MM.1S (cell line): ENCODE data around the gene CBR3.

Experiments used
- DNase-seq: peaks from one replicate; pipeline ENCODE4 v3.0.0-alpha.2; 2015
- H2AFZ ChIP-seq: fragments of 300-600 bp; sonication (generic); 2 replicates; pipeline ENCODE4 v1.6.0; 2016; ENCODE audit warnings: antibody characterized with exemption, low read length
- H3F3A ChIP-seq: fragments of 300-600 bp; sonication (generic); 2 replicates; pipeline ENCODE4 v1.6.1; 2016; ENCODE audit warnings: mild to moderate bottlenecking, antibody characterized with exemption, low read length, moderate library complexity, mixed read lengths; ENCODE audit not compliant: insufficient read depth
- H3K27ac ChIP-seq: fragments of 300-600 bp; sonication (generic); 2 replicates; pipeline ENCODE4 v1.5.1; 2016; ENCODE audit warnings: mild to moderate bottlenecking, low read length
- H3K27me3 ChIP-seq: fragments of 300-600 bp; sonication (generic); replicated peaks from 2 replicates; pipeline ENCODE4 v1.6.0; 2016; ENCODE audit warnings: low read length; ENCODE audit not compliant: insufficient read depth
- H3K36me3 ChIP-seq: fragments of 300-600 bp; sonication (generic); replicated peaks from 2 replicates; pipeline ENCODE4 v1.6.1; 2016; ENCODE audit warnings: mild to moderate bottlenecking, low read length, mixed read lengths; ENCODE audit not compliant: insufficient read depth
- H3K4me1 ChIP-seq: fragments of 300-600 bp; sonication (generic); 2 replicates; pipeline ENCODE4 v1.6.1; 2016; ENCODE audit warnings: low read length, mixed read lengths
- H3K4me2 ChIP-seq: fragments of 300-600 bp; sonication (generic); 2 replicates; pipeline ENCODE4 v1.6.0; 2016; ENCODE audit warnings: low read depth, low read length
- H3K4me3 ChIP-seq: fragments of 300-600 bp; sonication (generic); 2 replicates; pipeline ENCODE4 v1.5.1; 2016; ENCODE audit warnings: low read length, mixed read lengths
- H3K79me2 ChIP-seq: fragments of 300-600 bp; sonication (generic); 2 replicates; pipeline ENCODE4 v1.6.1; 2016; ENCODE audit warnings: mixed run types, low read length, mixed read lengths
- H3K9ac ChIP-seq: fragments of 300-600 bp; sonication (generic); 2 replicates; pipeline ENCODE4 v1.6.1; 2016; ENCODE audit warnings: low read length, mixed read lengths
- H3K9me2 ChIP-seq: fragments of 300-600 bp; sonication (generic); replicated peaks from 2 replicates; pipeline ENCODE4 v1.6.1; 2016; ENCODE audit warnings: mild to moderate bottlenecking, low read length, mixed read lengths; ENCODE audit not compliant: insufficient read depth
- H3K9me3 ChIP-seq: fragments of 300-600 bp; sonication (generic); replicated peaks from 2 replicates; pipeline ENCODE4 v1.6.1; 2016; ENCODE audit warnings: mild to moderate bottlenecking, low read length, mixed read lengths; ENCODE audit not compliant: insufficient read depth
- H4K20me1 ChIP-seq: fragments of 300-600 bp; sonication (generic); 2 replicates; pipeline ENCODE4 v1.6.1; 2016; ENCODE audit warnings: mild to moderate bottlenecking, low read length, moderate library complexity, mixed read lengths; ENCODE audit not compliant: insufficient read depth
- EZH2 ChIP-seq: fragments of 300-600 bp; sonication (generic); optimal IDR thresholded peaks from 2 replicates; pipeline ENCODE3; 2017; ENCODE audit warnings: low read depth, mild to moderate bottlenecking, antibody characterized with exemption, low read length, mixed read lengths
- EZH2phosphoT487 ChIP-seq: fragments of 300-600 bp; sonication (generic); IDR thresholded peaks from 2 replicates; pipeline ENCODE4 v1.6.1; 2018; ENCODE audit warnings: antibody characterized with exemption, low read length
- TF ChIP-seq, protein P1 (sequence below): fragments of 300-600 bp; sonication (generic); IDR thresholded peaks from 2 replicates; pipeline ENCODE4 v1.5.1; 2016; ENCODE audit warnings: antibody characterized with exemption, low read length, mixed read lengths

Gene CBR3

DNA sequence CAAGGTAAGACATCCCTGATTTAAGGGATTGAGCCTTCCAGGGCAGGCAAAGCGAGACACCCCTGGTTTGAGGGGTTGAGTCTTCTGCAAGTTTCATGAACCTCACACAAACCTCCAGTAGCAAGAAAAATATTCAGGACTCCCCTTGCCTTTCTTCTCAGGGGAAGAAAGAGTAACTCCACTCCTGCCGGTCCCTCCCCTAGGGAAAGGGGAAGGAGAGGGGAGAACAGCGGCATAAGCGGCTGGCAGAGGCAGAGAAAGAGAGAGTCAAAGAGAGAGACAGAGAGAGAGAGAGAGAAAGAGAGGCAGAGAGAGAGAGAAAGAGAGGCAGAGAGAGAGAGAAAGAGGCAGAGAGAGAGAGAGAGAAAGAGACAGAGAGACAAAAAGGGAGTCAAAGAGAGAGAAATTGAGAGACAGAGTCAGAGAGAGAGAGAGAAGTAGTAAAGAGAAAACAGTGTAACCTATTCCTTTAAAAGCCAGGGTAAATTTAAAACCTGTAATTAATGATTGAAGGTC lies 29.5 kb upstream of the CBR3 start:
- TF ChIP-seq EZH2phosphoT487 (no peak), EZH2 (no peak)
- TF ChIP-seq, protein P1, sequence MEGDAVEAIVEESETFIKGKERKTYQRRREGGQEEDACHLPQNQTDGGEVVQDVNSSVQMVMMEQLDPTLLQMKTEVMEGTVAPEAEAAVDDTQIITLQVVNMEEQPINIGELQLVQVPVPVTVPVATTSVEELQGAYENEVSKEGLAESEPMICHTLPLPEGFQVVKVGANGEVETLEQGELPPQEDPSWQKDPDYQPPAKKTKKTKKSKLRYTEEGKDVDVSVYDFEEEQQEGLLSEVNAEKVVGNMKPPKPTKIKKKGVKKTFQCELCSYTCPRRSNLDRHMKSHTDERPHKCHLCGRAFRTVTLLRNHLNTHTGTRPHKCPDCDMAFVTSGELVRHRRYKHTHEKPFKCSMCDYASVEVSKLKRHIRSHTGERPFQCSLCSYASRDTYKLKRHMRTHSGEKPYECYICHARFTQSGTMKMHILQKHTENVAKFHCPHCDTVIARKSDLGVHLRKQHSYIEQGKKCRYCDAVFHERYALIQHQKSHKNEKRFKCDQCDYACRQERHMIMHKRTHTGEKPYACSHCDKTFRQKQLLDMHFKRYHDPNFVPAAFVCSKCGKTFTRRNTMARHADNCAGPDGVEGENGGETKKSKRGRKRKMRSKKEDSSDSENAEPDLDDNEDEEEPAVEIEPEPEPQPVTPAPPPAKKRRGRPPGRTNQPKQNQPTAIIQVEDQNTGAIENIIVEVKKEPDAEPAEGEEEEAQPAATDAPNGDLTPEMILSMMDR: no peak
- H3K36me3 ChIP-seq: no peaks in the 10 kb centered on the region
- no peak overlapping the region for H3K4me3 ChIP-seq
- H3K79me2 ChIP-seq: no peaks in the 10 kb centered on the region
- peaks cover 13% of the 10 kb centered on the region for H3K4me1 ChIP-seq
- H3K9me2 ChIP-seq: no peaks in the 10 kb centered on the region
- no peak overlapping the region for H3K9ac ChIP-seq
- H3K27me3 ChIP-seq: no peaks in the 10 kb centered on the region
- H3K27ac ChIP-seq: no peak overlapping the region
- H4K20me1 ChIP-seq: no peaks in the 10 kb centered on the region
- peaks cover 10% of the 10 kb centered on the region for H3F3A ChIP-seq
- DNase-seq: no peak
- H3K9me3 ChIP-seq: no peaks in the 10 kb centered on the region
- no peak overlapping the region for H3K4me2 ChIP-seq
- H2AFZ ChIP-seq: no peak overlapping the region

DNA sequence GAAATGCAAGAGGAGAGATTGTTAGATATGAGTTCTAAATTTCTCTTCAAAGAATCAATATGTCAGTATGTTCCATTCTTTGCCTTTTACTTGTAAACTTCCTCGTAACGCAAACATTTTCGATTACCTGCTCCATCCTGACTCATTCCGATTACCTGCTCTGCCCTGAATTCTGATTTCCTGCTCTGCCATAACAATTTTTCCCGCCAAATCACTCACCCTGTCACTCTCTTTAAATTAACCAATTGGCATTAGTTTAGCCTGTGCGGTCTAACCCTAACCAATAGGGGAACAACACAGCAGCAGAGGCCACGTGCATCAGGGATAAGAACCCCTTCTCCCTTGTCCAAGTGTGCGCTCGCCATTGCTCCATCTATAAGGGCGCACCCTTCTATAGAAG lies 25.0 kb upstream of the CBR3 start:
- H3F3A ChIP-seq: 0 out of 2 replicates have a peak, but pooled peaks cover 2% of the 10 kb centered on the region

DNA sequence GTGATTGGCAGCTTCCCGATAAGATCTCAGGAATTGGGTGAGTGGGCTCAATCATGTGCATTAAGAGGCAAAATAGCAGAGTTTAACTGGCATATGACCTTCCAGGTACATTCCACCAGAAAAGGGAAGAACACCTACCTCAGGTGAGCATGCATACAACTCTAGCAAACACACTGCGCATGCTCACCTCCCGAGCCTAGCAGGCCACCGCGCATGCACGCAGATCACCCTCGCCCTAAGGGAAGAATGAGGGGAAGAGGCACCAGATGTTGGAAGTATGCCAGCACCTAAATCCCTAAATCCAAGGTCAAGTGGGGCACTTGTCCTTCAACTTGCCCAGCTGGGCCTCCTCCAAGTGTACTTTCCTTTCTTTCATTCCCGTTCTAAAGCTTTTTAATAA lies 23.6 kb upstream of the CBR3 start:
- Histone ChIP-seq H3K36me3 (no peaks in the 10 kb centered on the region), H3K9ac (no peak overlapping the region), H4K20me1 (no peaks in the 10 kb centered on the region), H3K4me3 (no peak overlapping the region), H3K27ac (no peak overlapping the region), H3K4me1 (peaks cover 3% of the 10 kb centered on the region), H3K4me2 (no peak overlapping the region), H2AFZ (no peak overlapping the region), H3K27me3 (no peaks in the 10 kb centered on the region), H3K9me2 (no peaks in the 10 kb centered on the region), H3K9me3 (no peaks in the 10 kb centered on the region), H3F3A (0 out of 2 replicates have a peak, but pooled peaks cover 2% of the 10 kb centered on the region), H3K79me2 (no peaks in the 10 kb centered on the region)
- no peak for DNase-seq
- TF ChIP-seq EZH2 (no peak), EZH2phosphoT487 (no peak)
- TF ChIP-seq, protein P1: no peak

More for the DNA sequence above, 25.0 kb upstream of the CBR3 start:
- Histone ChIP-seq H3K27ac (no peak overlapping the region), H3K4me3 (no peak overlapping the region), H3K9me3 (no peaks in the 10 kb centered on the region), H3K27me3 (no peaks in the 10 kb centered on the region), H3K36me3 (no peaks in the 10 kb centered on the region), H2AFZ (no peak overlapping the region), H3K9ac (no peak overlapping the region), H3K4me2 (no peak overlapping the region), H3K9me2 (no peaks in the 10 kb centered on the region), H3K4me1 (peaks cover 3% of the 10 kb centered on the region), H3K79me2 (no peaks in the 10 kb centered on the region), H4K20me1 (no peaks in the 10 kb centered on the region)
- no peak for DNase-seq
- TF ChIP-seq, protein P1: no peak
- TF ChIP-seq EZH2 (no peak), EZH2phosphoT487 (no peak)
